NT2/D1 (cell line): ENCODE measurements around the gene MYBL2.

Experiments
- YY1 ChIP-seq: IDR thresholded peaks from 2 replicates; pipeline ENCODE4 v1.6.1; 2011; ENCODE audit not compliant: insufficient read length, insufficient read depth
- ZNF274 ChIP-seq: IDR thresholded peaks from 2 replicates; pipeline ENCODE4 v1.6.1; 2011; ENCODE audit warnings: mild to moderate bottlenecking, low read depth, low read length

- no peak for TF ChIP-seq ZNF274
- no peak for TF ChIP-seq YY1
Measured at GRCh38 chr20:43658069-43658722, 8.7 kb upstream of the MYBL2 start.
